Colon (tissue), 2 donors: ENCODE measurements around the gene KREMEN2.

Source experiments
- FAIRE-seq: peaks from 2 replicates; lab custom pipeline; 2012; peaks lifted over from hg19 to GRCh38; lab: Jason Lieb, UNC
- donor health status: control.
- donor health status: control.

The KREMEN2 gene

GRCh38 chr16:2977440-2977839, 13.4 kb downstream of the KREMEN2 start:
- no peak for FAIRE-seq

GRCh38 chr16:2979669-2980226, 15.7 kb downstream of the KREMEN2 start:
- FAIRE-seq = no peak

- no peak for FAIRE-seq
Observed at GRCh38 chr16:2980227-2981176, 16.4 kb downstream of the KREMEN2 start, which contains the start of gene PKMYT1. Gene PKMYT1, minus strand, starts transcription at chr16:2980446. Its CDS starts 789 bp downstream, at chr16:2979657.

- FAIRE-seq = no peak
Observed at GRCh38 chr16:2981177-2981898, 17.3 kb downstream of the KREMEN2 start.

- no peak for FAIRE-seq
Observed at GRCh38 chr16:2981899-2982250, 17.8 kb downstream of the KREMEN2 start.

- FAIRE-seq = no peak
Observed at GRCh38 chr16:2982402-2982801, 18.3 kb downstream of the KREMEN2 start.

GRCh38 chr16:2983706-2984136, 19.6 kb downstream of the KREMEN2 start:
- FAIRE-seq = no peak

GRCh38 chr16:2985462-2985861, 21.4 kb downstream of the KREMEN2 start:
- no peak for FAIRE-seq

GRCh38 chr16:2985893-2986355, 21.8 kb downstream of the KREMEN2 start:
- no peak for FAIRE-seq

- no peak for FAIRE-seq
Observed at GRCh38 chr16:2986623-2987188, 22.6 kb downstream of the KREMEN2 start.

GRCh38 chr16:2987286-2987685, 23.2 kb downstream of the KREMEN2 start:
- FAIRE-seq = no peak

- FAIRE-seq = no peak
Observed at GRCh38 chr16:2987833-2988232, 23.8 kb downstream of the KREMEN2 start.

GRCh38 chr16:2988590-2989099, 24.6 kb downstream of the KREMEN2 start:
- FAIRE-seq = no peak

GRCh38 chr16:2990891-2991290, 26.8 kb downstream of the KREMEN2 start:
- no peak for FAIRE-seq

GRCh38 chr16:2991566-2992261, 27.6 kb downstream of the KREMEN2 start:
- FAIRE-seq = no peak

GRCh38 chr16:2992383-2993081, 28.5 kb downstream of the KREMEN2 start:
- no peak for FAIRE-seq

GRCh38 chr16:2996298-2996697, 32.2 kb downstream of the KREMEN2 start:
- FAIRE-seq = no peak

GRCh38 chr16:2999929-3000328, 35.9 kb downstream of the KREMEN2 start:
- no peak for FAIRE-seq

- FAIRE-seq = no peak
Observed at GRCh38 chr16:3000540-3000939, 36.5 kb downstream of the KREMEN2 start.

- FAIRE-seq = no peak
Observed at GRCh38 chr16:3001316-3001715, 37.2 kb downstream of the KREMEN2 start.
